ENCODE results near the gene CHFR.

- no peak for TF ChIP-seq POLR2A (IDR thresholded peaks at IDR 0.05)
- TF ChIP-seq, protein P1, sequence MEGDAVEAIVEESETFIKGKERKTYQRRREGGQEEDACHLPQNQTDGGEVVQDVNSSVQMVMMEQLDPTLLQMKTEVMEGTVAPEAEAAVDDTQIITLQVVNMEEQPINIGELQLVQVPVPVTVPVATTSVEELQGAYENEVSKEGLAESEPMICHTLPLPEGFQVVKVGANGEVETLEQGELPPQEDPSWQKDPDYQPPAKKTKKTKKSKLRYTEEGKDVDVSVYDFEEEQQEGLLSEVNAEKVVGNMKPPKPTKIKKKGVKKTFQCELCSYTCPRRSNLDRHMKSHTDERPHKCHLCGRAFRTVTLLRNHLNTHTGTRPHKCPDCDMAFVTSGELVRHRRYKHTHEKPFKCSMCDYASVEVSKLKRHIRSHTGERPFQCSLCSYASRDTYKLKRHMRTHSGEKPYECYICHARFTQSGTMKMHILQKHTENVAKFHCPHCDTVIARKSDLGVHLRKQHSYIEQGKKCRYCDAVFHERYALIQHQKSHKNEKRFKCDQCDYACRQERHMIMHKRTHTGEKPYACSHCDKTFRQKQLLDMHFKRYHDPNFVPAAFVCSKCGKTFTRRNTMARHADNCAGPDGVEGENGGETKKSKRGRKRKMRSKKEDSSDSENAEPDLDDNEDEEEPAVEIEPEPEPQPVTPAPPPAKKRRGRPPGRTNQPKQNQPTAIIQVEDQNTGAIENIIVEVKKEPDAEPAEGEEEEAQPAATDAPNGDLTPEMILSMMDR (IDR thresholded peaks at IDR 0.05) = no peak
Observed at GRCh38 chr12:132801741-132802140, 85.7 kb downstream of the CHFR start.

All from heart left ventricle (tissue), 13 donors.